A673 (cell line): ENCODE measurements around the gene OR52K1. TPM values are rescaled to one million over a fixed set of nuclear protein-coding genes. Genes with fewer than 3 reads are reported as not detected.

Experiments
- BruUV-seq: library from RNA; stranded (reverse); fragments of 400-500 nt; replicated peaks from 2 replicates; lab custom pipeline; 2021; lab: Mats Ljungman, UMichigan
- CTCF ChIA-PET: fragments of 300-600 bp; sonication (Branson Sonifier 250); formaldehyde crosslinking; loops from one replicate; lab custom pipeline; 2022; ENCODE audit warnings: antibody characterized with exemption; lab: Charles Lee
- POLR2A ChIA-PET: fragments of 300-600 bp; sonication (Branson Sonifier 250); formaldehyde crosslinking; loops from one replicate; lab custom pipeline; 2022; ENCODE audit warnings: antibody characterized with exemption; ENCODE audit not compliant: low non-redundant PET; lab: Charles Lee
- DNase-seq: peaks from one replicate; pipeline ENCODE4 v3.0.0-alpha.2; 2015; ENCODE audit warnings: low spot score
- H3K27ac ChIP-seq: fragments of 200-600 bp; sonication (generic); 2 replicates; pipeline ENCODE4 v1.5.1; 2016; ENCODE audit warnings: mixed run types, low read depth, mild to moderate bottlenecking, mixed read lengths, antibody characterized with exemption, low read length; ENCODE audit not compliant: poor library complexity, severe bottlenecking
- H3K27me3 ChIP-seq: fragments of 200-600 bp; sonication (generic); replicated peaks from 2 replicates; pipeline ENCODE4 v1.6.1; 2017; ENCODE audit warnings: mixed run types, low read depth, mild to moderate bottlenecking, mixed read lengths, antibody characterized with exemption, low read length; ENCODE audit not compliant: insufficient read depth, poor library complexity
- H3K36me3 ChIP-seq: fragments of 200-600 bp; sonication (generic); 2 replicates; pipeline ENCODE4 v1.6.1; 2016; ENCODE audit warnings: mixed run types, mild to moderate bottlenecking, mixed read lengths, antibody characterized with exemption, low read length; ENCODE audit not compliant: insufficient read depth, poor library complexity, severe bottlenecking
- H3K4me1 ChIP-seq: fragments of 200-600 bp; sonication (generic); 2 replicates; pipeline ENCODE4 v1.6.1; 2017; ENCODE audit warnings: mixed run types, mild to moderate bottlenecking, mixed read lengths, antibody characterized with exemption, low read length; ENCODE audit not compliant: insufficient read depth, poor library complexity, severe bottlenecking
- H3K4me3 ChIP-seq: fragments of 200-600 bp; sonication (generic); 2 replicates; pipeline ENCODE4 v1.5.1; 2016; ENCODE audit warnings: low read depth, mixed run types, mild to moderate bottlenecking, mixed read lengths, low read length; ENCODE audit not compliant: poor library complexity, severe bottlenecking
- H3K9me3 ChIP-seq: fragments of 200-600 bp; sonication (generic); 2 replicates; pipeline ENCODE4 v1.6.1; 2016; ENCODE audit warnings: mixed run types, low read depth, mild to moderate bottlenecking, mixed read lengths, antibody characterized with exemption, low read length; ENCODE audit not compliant: poor library complexity, severe bottlenecking
- EZH2 ChIP-seq: fragments of 200-600 bp; sonication (generic); IDR thresholded peaks from 2 replicates; pipeline ENCODE4 v1.6.1; 2017; ENCODE audit warnings: borderline replicate concordance, low read depth, mild to moderate bottlenecking, mixed read lengths, antibody characterized with exemption, low read length; ENCODE audit not compliant: poor library complexity, severe bottlenecking
- intact Hi-C: fragments of 100-400 bp; cut with micrococcal nuclease; formaldehyde crosslinking; loops from one replicate; pipeline ENCODE4 v1.10.0; 2022; ENCODE audit not compliant: unreplicated experiment
- total RNA-seq: library from RNA; stranded (reverse); gene quantifications from 2 replicates; pipeline ENCODE4 v1.2.3, GENCODE V29; 2021
- TF ChIP-seq, protein P1 (sequence below): fragments of 300-800, 200-600 bp; sonication (generic); conservative IDR thresholded peaks from 2 replicates; pipeline ENCODE4 v1.5.1; 2017; ENCODE audit warnings: low read depth, mild to moderate bottlenecking, antibody characterized with exemption, low read length, moderate library complexity, mixed read lengths

The OR52K1 gene
- total RNA-seq, 1 experiment from 2014 or later: not detected

DNA sequence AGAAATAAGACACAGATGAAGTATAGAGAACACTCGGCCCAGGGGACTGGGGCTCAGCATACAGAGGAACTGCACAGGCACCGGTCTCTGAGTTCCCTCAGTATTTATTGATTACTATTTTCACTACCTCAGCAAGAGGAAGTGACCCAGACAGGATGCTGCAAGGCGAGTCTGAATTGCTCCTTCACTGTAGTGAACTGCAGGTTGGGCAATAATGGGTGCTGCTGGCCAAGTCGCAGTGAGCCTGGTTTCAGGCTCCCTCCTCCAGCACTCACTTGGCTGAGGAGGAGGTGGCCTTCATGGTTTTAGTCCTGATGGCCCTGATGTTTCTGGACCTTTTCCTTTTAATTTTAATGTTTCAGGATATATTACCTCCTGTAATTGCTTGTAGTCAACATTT, 22.9 kb upstream of the OR52K1 start:
- ChIA-PET POLR2A (no interaction called here), CTCF (no interaction called here)
- Histone ChIP-seq H3K4me3 (no peak overlapping the region), H3K27ac (no peak overlapping the region), H3K27me3 (peaks cover 3% of the 10 kb centered on the region), H3K36me3 (no peaks in the 10 kb centered on the region), H3K4me1 (no peaks in the 10 kb centered on the region), H3K9me3 (no peaks in the 10 kb centered on the region)
- DNase-seq: no peak
- no TSS peak for BruUV-seq
- intact Hi-C loops: no loop called here
- TF ChIP-seq EZH2: no peak
- TF ChIP-seq, protein P1, sequence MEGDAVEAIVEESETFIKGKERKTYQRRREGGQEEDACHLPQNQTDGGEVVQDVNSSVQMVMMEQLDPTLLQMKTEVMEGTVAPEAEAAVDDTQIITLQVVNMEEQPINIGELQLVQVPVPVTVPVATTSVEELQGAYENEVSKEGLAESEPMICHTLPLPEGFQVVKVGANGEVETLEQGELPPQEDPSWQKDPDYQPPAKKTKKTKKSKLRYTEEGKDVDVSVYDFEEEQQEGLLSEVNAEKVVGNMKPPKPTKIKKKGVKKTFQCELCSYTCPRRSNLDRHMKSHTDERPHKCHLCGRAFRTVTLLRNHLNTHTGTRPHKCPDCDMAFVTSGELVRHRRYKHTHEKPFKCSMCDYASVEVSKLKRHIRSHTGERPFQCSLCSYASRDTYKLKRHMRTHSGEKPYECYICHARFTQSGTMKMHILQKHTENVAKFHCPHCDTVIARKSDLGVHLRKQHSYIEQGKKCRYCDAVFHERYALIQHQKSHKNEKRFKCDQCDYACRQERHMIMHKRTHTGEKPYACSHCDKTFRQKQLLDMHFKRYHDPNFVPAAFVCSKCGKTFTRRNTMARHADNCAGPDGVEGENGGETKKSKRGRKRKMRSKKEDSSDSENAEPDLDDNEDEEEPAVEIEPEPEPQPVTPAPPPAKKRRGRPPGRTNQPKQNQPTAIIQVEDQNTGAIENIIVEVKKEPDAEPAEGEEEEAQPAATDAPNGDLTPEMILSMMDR: no peak

DNA sequence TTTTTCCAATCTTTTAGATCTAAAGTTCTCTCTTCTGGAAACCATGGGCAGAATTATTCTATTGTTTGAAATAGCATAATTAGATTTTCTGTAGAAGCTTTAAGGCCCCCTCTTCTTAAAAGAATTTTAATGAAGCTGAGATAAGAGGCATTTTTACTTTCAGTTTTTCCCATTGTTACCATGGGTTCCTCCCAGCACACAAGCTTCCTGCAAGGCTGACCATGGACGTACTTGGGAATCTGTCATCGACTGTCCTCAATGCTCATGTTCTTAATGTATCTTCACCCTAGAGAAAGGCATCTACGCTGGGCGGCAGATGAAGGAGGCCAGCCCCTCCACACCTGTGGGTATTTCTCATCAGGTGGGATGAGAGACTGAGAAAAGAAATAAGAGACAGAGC, 22.3 kb upstream of the OR52K1 start:
- no peak for TF ChIP-seq EZH2
- TF ChIP-seq, protein P1: no peak
- intact Hi-C loops: no loop called here
- Histone ChIP-seq H3K27ac (no peak overlapping the region), H3K4me3 (no peak overlapping the region), H3K27me3 (peaks cover 3% of the 10 kb centered on the region), H3K36me3 (no peaks in the 10 kb centered on the region), H3K9me3 (no peaks in the 10 kb centered on the region), H3K4me1 (no peaks in the 10 kb centered on the region)
- BruUV-seq: no TSS peak
- ChIA-PET CTCF (no interaction called here), POLR2A (no interaction called here)
- DNase-seq: no peak

DNA sequence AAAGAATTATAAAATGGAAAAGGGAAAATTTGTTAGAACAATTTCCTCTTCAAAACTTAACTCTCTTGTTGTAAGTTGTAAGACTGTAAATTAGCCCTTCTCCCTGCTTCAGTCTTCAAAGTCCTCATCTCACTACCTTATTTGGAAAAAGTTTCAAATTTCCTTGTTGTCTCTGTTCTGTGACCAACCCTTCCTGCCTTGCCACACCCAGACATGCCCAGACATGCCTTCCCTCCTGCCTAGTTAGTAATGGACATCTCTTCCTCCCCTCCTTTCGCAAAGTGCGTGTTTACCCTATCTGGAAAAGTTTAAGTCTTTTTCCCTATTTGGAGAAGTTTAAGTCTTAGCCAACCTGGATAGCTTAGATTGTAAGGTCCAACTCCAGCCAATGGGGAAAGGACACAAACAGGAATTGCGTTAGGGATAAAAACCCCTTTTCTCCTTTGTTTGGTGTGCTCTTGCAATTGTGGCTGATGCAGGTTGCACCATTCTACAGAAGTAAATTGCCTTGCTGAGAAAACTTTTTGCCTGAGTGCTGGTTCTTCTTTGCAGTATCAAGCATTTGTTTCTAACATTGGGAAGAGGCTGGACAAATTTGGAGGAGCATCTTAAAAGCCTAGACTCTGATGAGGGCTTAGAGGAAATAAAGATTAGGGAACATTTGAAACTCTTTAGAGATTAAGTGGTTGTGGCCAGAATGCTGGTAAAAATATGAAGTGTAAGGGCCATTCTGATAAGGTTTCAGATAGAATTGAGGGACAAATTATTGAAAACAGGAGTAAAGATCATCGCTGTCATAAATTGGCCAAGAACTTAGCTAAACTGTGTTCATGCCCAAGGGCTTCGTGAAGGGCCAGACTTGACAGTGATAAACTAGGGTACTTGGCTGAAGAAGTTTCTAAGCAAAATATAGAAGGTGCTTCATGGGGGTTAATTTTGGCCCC, 18.0 kb upstream of the OR52K1 start:
- TF ChIP-seq, protein P1: no peak
- TF ChIP-seq EZH2: no peak
- Histone ChIP-seq H3K27ac (no peak overlapping the region), H3K36me3 (no peaks in the 10 kb centered on the region), H3K4me3 (no peak overlapping the region), H3K27me3 (no peaks in the 10 kb centered on the region), H3K4me1 (no peaks in the 10 kb centered on the region), H3K9me3 (no peaks in the 10 kb centered on the region)
- BruUV-seq: no TSS peak
- ChIA-PET CTCF (no interaction called here), POLR2A (no interaction called here)
- DNase-seq: no peak
- intact Hi-C loops: no loop called here
